ENCODE data around the gene RNF130. TPM values are rescaled to one million over a fixed set of nuclear protein-coding genes. Genes with fewer than 3 reads are reported as not detected.

The RNF130 gene
- total and polyA plus RNA-seq, 2 donors (not counting 1 experiment from before 2014, with no cell fraction given) = 14.7 to 32.4 TPM

- no peak overlapping the region for H3K27ac ChIP-seq (ENCODE audit: insufficient read depth, low read length)
- no peak overlapping the region for H2AFZ ChIP-seq (ENCODE audit: low read length)
- no peaks in the 10 kb centered on the region for H4K20me1 ChIP-seq (ENCODE audit: control insufficient read depth, extremely low read depth, insufficient read depth, low read length)
- H3K4me1 ChIP-seq (ENCODE audit: control insufficient read depth, extremely low read depth, insufficient read depth, low read length) = no peaks in the 10 kb centered on the region
- H3K36me3 ChIP-seq (ENCODE audit: control insufficient read depth, insufficient read depth, low read length) = no peaks in the 10 kb centered on the region
- H3K79me2 ChIP-seq (ENCODE audit: control insufficient read depth, insufficient read depth, low read length) = no peaks in the 10 kb centered on the region
- no peaks in the 10 kb centered on the region for H3K9me3 ChIP-seq (ENCODE audit: control insufficient read depth, insufficient read depth, low read depth, low read length)
- H3K9ac ChIP-seq (ENCODE audit: insufficient read depth, low read length) = no peak overlapping the region
- H3K4me3 ChIP-seq (replicated peaks in 1 of 4; ENCODE audit: control extremely low read depth in 1 of 4, insufficient read depth in 1 of 4, low read depth in 3 of 4, low read length in 4 of 4) = no peak overlapping the region
- DNase-seq (ENCODE audit: low read depth in 2 of 2) = no peak
- H3K4me2 ChIP-seq (ENCODE audit: extremely low read depth, insufficient read depth, low read length) = no peak overlapping the region
- H3K27me3 ChIP-seq (ENCODE audit: control insufficient read depth, insufficient read depth, low read length) = no peaks in the 10 kb centered on the region
- no peak for TF ChIP-seq EZH2 (IDR thresholded peaks at IDR 0.05; ENCODE audit: low read length, missing control alignments)
- TF ChIP-seq, protein P1, sequence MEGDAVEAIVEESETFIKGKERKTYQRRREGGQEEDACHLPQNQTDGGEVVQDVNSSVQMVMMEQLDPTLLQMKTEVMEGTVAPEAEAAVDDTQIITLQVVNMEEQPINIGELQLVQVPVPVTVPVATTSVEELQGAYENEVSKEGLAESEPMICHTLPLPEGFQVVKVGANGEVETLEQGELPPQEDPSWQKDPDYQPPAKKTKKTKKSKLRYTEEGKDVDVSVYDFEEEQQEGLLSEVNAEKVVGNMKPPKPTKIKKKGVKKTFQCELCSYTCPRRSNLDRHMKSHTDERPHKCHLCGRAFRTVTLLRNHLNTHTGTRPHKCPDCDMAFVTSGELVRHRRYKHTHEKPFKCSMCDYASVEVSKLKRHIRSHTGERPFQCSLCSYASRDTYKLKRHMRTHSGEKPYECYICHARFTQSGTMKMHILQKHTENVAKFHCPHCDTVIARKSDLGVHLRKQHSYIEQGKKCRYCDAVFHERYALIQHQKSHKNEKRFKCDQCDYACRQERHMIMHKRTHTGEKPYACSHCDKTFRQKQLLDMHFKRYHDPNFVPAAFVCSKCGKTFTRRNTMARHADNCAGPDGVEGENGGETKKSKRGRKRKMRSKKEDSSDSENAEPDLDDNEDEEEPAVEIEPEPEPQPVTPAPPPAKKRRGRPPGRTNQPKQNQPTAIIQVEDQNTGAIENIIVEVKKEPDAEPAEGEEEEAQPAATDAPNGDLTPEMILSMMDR (conservative IDR thresholded peaks at IDR 0.05 in 1 of 2, IDR thresholded peaks at IDR 0.05 in 1 of 2; ENCODE audit: low read depth in 1 of 2, low read length in 2 of 2) = no peak
These were observed 38.4 kb upstream of the RNF130 start for GRCh38 chr5:180109920-180110319.

DNA sequence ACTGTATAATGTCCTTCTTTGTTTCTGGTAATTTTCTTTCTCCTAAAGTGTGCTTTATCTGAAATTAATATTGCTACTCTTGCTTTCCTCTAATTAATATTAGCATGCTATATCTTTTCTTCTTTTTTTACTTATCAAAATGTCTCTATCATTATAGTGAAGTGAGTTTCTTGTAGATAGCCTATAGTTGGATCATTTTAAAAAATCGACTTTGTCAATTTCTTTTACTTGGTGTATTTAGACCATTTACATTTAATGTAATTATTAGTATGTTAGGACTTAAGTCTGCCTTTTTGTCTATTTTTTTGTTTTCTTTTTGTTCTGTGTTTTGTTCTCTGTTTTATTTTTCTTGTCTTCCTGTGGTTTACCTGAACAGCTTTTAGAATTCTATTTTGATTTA lies 35.4 kb upstream of the RNF130 start:
- H3K4me3 ChIP-seq (replicated peaks in 1 of 4; ENCODE audit: control extremely low read depth in 1 of 4, insufficient read depth in 1 of 4, low read depth in 3 of 4, low read length in 4 of 4) = no peak overlapping the region
- H3K36me3 ChIP-seq (ENCODE audit: control insufficient read depth, insufficient read depth, low read length) = no peaks in the 10 kb centered on the region
- no peaks in the 10 kb centered on the region for H3K9me3 ChIP-seq (ENCODE audit: control insufficient read depth, insufficient read depth, low read depth, low read length)
- no peaks in the 10 kb centered on the region for H3K79me2 ChIP-seq (ENCODE audit: control insufficient read depth, insufficient read depth, low read length)
- H3K27ac ChIP-seq (ENCODE audit: insufficient read depth, low read length) = no peak overlapping the region
- H3K4me1 ChIP-seq (ENCODE audit: control insufficient read depth, extremely low read depth, insufficient read depth, low read length) = no peaks in the 10 kb centered on the region
- H3K4me2 ChIP-seq (ENCODE audit: extremely low read depth, insufficient read depth, low read length) = no peak overlapping the region
- TF ChIP-seq, protein P1 (conservative IDR thresholded peaks at IDR 0.05 in 1 of 2, IDR thresholded peaks at IDR 0.05 in 1 of 2; ENCODE audit: low read depth in 1 of 2, low read length in 2 of 2) = no peak
- TF ChIP-seq EZH2 (IDR thresholded peaks at IDR 0.05; ENCODE audit: low read length, missing control alignments) = no peak
- H2AFZ ChIP-seq (ENCODE audit: low read length) = no peak overlapping the region
- DNase-seq (ENCODE audit: low read depth in 2 of 2) = no peak
- H3K9ac ChIP-seq (ENCODE audit: insufficient read depth, low read length) = no peak overlapping the region
- no peaks in the 10 kb centered on the region for H4K20me1 ChIP-seq (ENCODE audit: control insufficient read depth, extremely low read depth, insufficient read depth, low read length)
- H3K27me3 ChIP-seq (ENCODE audit: control insufficient read depth, insufficient read depth, low read length) = no peaks in the 10 kb centered on the region

GRCh38 chr5:180105827-180106312 lies 34.3 kb upstream of the RNF130 start:
- Histone ChIP-seq H2AFZ (ENCODE audit: low read length) (no peak overlapping the region), H3K4me3 (replicated peaks in 1 of 4; ENCODE audit: control extremely low read depth in 1 of 4, insufficient read depth in 1 of 4, low read depth in 3 of 4, low read length in 4 of 4) (no peak overlapping the region), H3K27me3 (ENCODE audit: control insufficient read depth, insufficient read depth, low read length) (no peaks in the 10 kb centered on the region), H4K20me1 (ENCODE audit: control insufficient read depth, extremely low read depth, insufficient read depth, low read length) (no peaks in the 10 kb centered on the region), H3K4me1 (ENCODE audit: control insufficient read depth, extremely low read depth, insufficient read depth, low read length) (no peaks in the 10 kb centered on the region), H3K9ac (ENCODE audit: insufficient read depth, low read length) (no peak overlapping the region), H3K79me2 (ENCODE audit: control insufficient read depth, insufficient read depth, low read length) (no peaks in the 10 kb centered on the region), H3K27ac (ENCODE audit: insufficient read depth, low read length) (no peak overlapping the region), H3K4me2 (ENCODE audit: extremely low read depth, insufficient read depth, low read length) (no peak overlapping the region), H3K36me3 (ENCODE audit: control insufficient read depth, insufficient read depth, low read length) (no peaks in the 10 kb centered on the region), H3K9me3 (ENCODE audit: control insufficient read depth, insufficient read depth, low read depth, low read length) (no peaks in the 10 kb centered on the region)
- TF ChIP-seq EZH2 (IDR thresholded peaks at IDR 0.05; ENCODE audit: low read length, missing control alignments) = no peak
- DNase-seq (ENCODE audit: low read depth in 2 of 2) = peak in 1 of 2 donors; percentile 28

All from fibroblast of lung (primary cell).